ENCODE measurements around the gene FAM200A.

The FAM200A gene

DNA sequence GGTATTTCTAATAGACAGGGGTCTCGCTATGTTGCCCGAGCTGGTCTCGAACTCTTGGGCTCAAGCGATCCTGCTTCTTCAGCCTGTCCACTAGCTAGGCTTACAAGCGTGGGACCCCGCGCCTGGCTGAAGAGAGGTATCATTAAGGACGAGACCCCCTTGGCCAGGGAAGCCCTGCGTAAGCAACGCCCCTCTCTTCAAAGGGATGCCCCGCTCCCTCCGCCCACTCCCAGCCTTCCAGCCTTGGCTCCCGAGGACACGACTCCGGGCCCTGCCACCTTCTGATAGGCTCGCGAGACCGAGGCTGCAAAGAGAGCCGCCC lies 47.7 kb downstream of the FAM200A start:
- peak in 15 of 51 donors; percentile 94 to 98 (median 97) for DNase-seq

DNA sequence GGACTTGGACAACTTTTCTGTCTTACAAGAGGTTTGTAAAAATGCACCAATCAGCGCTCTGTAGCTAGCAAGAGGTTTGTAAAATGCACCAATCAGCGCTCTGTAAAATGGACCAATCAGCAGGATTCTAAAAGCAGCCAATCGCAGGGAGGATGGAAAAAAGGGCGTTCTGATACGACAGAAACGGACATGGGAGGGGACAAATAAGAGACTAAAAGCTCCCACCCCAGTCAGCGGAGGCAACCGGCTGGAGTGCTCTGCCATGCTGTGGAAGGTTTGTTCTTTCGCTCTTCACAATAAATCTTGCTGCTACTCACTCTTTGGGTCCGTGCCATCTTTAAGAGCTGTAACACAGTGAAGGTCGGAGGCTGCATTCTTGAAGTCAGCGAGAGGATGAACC lies 50.7 kb downstream of the FAM200A start:
- DNase-seq, result peak in 1 of 51 donors; percentile 0

DNA sequence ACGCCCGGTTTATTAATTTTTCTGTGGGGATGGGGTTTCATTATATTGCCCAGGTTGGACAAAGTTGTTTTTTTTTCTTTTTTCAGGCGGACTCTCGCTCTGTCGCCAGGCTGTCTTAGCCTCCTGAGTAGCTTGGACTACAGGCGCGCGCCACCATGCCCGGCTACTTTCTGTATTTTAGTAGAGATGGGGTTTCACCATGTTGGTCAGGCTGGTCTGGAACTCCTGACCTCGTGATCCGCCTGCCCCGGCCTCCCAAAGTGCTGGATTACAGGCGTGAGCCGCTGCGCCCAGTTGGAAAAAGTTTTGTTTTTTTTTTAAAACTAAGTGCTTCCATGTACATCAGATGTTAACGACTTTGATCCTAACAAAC lies 51.3 kb downstream of the FAM200A start:
- peak in 1 of 51 donors; percentile 19 for DNase-seq

DNA sequence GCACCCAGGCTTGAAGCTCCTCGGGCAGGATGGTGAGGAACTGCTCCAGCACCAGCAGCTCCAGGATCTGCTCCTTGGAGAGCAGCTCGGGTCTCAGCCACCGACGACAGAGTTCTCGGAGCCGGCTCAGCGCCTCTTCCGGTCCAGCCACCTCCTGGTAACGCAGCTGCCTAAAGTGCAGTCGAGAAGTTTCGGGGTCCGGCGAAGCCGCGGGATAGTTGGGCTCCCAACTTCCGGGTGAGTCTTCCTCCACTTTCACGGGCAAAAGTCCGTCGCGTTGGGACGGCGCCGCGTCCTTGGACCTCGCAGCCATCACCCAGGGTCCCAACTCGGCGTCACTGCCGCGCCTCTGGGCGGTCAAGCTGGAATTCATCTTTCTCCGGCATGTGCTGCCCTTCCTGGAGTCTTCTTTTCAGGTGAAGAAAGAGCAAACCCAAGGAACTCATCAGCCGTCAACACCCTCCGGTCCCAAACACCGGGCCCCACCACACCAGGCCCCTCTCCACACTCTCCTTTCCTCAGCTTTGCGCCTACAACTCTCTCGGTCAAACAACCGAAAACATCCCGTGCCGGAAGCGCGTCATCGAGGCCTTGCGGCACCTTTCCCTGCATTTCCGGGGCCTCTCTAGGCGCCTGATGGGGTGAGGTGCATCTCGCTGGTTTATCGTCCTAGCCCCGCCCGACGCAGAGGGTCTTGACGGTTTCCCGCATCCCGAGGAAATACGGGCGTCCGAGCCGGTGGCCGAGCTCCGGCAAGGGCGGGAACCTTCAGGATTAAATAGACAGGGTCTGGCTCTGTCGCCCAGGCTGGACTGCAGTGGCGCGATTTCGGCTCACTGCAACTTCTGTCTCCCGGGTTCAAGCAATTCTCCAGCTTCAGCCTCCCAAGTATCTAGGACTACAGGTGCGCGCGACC lies 51.9 kb downstream of the FAM200A start, which contains the start of gene ZNF394:
ZNF394 (minus strand) TSS at position 561 of the 916 bp plus-strand sequence; CDS start at position 373, 188 bp downstream.
- peak; percentile 51 to 95 (median 86) for DNase-seq

DNA sequence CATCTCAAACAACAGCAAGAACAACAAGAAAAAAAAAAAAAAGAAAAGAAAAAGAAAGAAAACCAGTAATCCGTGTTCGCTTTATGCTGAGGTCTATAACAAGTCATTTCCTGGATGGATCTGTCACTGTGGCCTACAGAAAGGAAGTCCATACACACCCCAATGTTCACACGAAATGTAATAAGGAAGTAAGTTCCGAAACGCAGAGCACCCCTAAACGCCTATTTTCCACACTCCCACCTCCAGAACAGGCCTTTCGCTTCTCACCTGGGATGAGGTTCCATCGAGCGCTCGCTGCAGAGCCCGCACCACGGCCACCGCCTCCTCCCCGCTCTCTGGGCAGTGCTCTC lies 52.6 kb downstream of the FAM200A start:
- peak in 1 of 51 donors; percentile 50 for DNase-seq

DNA sequence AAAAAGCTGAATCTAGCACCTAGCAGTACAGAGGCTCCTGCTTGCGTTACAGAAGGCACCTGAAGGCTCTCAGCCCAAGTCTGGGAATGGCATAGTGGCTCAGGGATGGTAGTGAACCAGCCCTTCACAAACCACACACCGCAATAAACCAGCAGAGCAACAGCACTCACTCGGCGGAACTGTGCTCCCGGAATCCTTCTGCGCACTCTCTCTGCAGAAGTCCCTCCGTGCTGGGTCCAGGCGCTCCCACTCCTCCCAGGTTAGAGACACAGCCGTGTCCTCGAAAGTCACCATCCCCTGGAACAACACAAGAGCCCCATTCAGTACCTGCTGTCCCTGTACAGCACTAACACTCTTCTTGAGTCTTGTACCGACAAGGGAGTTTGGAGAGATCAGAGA lies 53.4 kb downstream of the FAM200A start:
- no peak for DNase-seq

DNA sequence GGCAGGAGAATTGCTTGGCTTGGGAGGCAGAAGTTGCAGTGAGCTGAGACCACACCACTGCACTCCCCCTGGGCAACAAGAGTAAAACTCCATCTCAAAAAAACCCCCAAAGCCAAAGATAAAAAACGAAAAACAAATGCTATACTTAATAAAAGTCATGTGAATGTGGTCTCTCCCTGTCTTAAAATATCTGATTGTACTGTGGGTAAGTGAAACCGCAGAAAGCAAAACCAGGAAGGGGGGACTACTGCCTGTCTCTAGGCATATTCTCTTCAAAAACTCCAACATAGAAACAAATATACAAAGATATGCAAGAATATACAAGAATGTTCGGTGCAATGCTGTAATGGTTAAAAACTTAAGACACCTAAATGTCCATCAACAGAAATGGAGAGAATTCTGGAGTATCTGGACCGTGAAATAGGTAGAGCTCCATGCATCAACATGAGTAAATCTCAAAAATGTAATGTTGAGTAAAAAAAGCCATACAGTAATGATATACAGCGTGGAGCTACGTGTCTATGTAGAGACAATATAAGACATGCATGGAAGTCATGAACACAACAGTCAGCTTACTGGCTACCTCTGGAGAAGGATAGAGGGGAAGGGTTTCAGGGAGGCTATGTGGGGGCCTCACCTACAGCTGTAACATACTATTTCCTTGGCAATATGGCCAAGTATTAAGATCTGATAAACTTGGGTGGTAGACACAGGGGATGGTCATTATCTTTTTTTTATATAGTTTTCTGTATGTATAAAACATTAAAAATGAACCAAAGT lies 54.0 kb downstream of the FAM200A start:
- no peak for DNase-seq

All from hypothalamus (tissue), 51 donors.